LoVo (cell line): ENCODE data around the gene CLDN10.
"Not testable (repeated sequence)": the region's sequence is repeated elsewhere in the genome, so short reads cannot be mapped to it uniquely, and the experiment has no call there.

Experiments
- DNase-seq: peaks from one replicate; pipeline ENCODE4 v3.0.0-alpha.2; 2016; ENCODE audit warnings: low spot score

Gene CLDN10

GRCh38 chr13:95541911-95542474 lies 10.5 kb upstream of the CLDN10 start:
- DNase-seq = no peak

DNA sequence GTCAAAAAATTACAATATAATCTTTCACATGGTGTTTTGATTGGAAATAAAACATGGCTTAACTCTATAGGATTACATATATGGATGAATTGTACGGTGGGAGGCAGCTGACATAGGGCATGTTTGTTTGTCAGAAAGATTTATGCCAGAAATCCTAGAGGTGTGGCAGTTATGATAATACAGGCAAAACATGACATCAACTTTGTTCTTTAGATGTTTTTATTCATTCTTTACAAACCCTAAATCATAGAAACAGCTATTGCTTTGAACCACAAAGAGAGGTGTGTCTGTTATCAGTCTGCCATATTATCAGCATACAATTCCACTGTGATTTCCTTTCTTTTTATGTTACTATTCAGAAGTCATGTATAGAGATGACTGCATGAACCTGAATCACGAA lies 8.2 kb upstream of the CLDN10 start:
- DNase-seq = no peak

GRCh38 chr13:95546919-95547318 lies 5.6 kb upstream of the CLDN10 start:
- DNase-seq = no peak

DNA sequence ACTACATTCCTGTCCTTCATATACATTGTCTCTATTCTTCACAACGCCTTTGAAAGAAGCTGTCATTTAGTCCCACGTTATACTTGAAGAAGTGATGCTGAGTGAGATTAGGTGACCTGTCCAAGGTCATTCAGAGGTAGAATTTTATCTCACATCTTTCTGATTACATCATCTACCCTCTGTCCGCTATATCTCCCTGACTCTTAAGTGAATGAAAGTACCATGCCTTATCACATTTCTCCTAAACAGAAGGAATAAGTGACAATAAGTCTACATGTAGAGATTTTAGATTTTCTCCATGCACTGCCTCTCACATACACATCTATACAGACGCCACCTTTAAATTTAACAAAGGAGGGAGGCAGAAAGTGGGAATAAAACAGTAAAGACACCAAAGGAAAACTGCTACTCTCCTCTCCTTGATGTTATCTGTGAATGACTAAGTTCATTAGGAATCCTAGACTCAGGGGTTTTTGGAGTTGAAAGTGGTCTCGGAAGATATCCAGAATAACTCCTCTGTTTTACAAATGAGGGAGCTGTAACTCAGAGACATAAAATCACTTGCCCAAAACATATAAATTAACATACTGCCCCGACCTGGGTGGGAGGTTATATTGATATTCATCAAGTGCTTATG lies 4.9 kb upstream of the CLDN10 start:
- no peak for DNase-seq

DNA sequence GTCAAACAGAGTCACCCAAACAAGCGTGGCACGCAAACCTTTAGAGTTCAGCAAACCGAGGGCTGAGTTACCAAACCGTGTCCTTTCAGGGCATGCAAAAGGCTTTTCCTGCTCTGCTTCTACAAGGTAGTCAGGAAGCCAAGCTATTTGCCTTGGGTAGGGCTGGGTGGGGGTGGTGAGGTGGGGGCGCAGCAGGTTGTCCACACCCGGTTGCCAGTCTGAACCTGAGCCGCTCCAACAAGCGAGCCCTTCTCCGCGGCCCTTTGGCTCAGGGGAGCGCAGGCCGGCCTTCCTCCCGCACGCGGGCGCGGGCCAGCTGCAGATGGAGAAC lies 347 bp upstream of the CLDN10 start:
- no peak for DNase-seq

DNA sequence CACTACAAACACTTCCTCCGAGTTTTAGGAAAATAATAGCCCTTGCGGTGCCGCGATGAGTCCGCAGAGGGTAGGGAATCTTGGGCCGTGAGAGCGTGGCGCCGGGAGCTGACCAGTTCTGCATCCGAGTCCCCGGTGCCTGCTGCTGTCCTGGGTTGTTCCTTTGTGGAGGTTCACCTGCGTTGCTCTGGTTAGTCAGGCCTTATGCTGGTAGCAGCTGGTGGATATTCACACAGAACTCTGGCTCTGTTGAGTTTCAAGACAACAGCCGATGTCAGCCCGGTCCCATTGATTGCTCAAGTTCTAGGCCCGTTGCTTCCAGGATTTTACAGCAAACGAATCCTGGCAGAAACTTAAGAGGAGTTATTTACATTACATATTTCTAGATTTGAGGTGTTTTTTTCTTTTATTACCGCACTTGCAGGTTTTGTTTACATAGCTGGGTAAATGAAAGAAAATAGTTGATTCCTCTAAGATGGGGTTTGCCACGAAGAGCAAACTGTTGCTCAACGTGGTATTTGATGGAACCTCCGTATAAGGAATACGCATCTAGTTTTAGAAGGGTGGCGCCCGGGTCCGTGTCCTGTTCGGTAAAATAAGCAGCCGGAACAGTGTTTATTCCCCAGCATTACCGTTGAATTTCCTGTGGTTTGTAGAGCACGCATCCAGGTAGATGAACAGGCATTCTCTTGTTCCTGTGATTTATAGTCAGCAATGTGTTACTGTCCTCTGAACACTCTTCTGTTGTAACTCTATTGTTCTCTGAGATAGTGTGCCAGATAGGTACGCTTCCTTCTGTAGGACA lies 1.3 kb downstream of the CLDN10 start:
- no peak for DNase-seq

DNA sequence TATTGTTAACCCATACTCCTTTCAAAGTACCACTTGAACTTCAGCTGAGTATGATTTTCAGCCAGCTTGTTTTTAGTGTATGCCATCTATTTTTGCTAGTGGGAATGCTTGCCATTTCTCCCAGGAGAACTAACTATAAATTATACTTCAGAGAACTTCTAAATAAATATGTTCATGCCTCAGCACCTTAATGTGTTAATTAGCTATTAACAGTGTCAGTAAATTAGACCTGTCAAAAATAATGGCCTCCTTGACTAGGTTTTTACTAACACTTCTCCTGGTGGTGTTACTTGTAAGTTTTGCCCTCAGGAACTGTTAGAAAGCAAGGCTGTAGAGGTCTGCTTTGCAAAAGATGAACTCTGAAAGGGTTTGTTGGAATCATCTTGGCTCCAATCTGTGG lies 4.5 kb downstream of the CLDN10 start:
- DNase-seq = no peak

- no peak for DNase-seq
These were observed 6.6 kb downstream of the CLDN10 start for GRCh38 chr13:95559100-95559499.

DNA sequence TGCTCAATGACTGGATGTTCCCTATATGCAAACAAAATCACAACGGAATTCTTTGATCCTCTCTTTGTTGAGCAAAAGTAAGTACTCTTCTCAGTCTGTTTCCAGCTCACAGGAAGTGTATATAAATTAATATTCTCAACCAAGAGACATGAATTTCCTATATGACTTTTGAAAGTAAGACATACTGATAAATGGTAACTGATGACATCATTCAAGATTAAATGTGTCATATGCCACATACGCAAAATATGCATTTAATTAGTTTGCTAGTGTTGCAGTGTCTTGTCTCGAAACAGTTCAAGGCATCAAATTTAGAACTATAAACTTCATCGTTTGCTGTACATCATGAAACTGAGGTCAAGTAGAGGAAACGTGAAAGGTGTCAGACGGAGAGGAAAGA lies 7.9 kb downstream of the CLDN10 start:
- no peak for DNase-seq

DNA sequence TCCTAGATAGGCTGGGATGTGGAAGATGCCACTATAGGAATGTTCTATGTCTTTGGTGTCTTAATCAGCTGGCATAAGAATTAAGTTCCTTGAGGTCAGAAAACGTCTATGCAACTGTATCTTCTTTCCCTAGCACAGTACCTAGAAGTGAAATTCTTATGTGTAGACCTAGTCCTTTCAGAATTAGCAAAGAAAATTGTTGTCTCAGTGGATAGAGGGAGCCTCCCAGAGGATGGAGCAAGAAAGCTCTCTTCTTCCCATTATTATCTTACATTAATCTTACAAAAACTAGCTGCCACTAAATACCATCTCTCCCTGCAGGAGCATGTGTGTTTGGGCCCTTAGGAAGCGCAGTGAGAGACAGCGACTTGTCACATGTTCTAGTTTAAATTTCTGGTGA lies 11.6 kb downstream of the CLDN10 start:
- no peak for DNase-seq

DNA sequence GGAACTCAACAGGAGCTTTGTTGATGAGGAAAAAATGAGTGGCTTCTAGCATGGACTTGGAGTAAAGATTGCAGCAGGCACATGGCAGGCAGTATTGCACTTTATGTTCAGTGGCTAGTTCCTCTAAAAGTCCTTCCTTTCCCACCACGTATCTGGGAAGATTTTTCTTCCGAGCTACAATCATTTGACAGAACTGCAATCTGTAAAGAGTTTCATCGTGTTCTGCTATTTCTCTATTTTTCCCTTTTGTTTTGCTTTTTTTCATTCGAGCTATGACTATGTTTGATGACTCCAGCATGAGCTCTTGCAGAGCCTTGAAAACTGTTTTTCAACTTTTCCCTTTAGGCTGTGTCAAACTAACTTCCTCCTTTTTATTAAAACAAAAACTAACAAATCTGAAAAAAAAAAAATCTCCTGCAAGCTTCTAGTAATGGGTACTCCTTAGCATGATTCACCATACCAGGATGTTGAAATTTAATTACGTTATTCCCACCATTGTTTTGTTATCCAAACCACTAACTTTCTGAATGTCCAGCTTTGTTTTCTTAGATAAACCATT lies 12.3 kb downstream of the CLDN10 start:
- no peak for DNase-seq

GRCh38 chr13:95565758-95566157 lies 13.2 kb downstream of the CLDN10 start:
- not testable (repeated sequence) for DNase-seq

- no peak for DNase-seq
These were observed 15.6 kb downstream of the CLDN10 start for GRCh38 chr13:95568131-95568530.

DNA sequence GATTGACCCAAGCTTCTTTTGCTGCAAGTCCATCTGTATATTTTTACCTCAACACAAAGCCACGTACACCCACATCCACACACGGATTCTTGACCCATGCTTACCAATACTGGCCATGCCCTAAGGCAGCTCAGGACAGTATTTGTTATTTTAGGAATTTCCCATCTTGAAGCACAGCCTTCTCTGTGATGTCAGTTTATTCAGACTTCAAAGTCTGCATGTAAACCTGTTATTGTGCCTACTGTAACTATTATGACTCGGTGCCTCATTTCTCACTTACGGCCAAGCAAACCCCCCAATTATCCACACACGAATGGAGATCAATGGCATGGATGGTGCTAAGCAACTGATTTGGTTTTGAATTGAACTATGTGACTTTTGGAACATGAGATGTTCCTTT lies 17.5 kb downstream of the CLDN10 start:
- DNase-seq = no peak

DNA sequence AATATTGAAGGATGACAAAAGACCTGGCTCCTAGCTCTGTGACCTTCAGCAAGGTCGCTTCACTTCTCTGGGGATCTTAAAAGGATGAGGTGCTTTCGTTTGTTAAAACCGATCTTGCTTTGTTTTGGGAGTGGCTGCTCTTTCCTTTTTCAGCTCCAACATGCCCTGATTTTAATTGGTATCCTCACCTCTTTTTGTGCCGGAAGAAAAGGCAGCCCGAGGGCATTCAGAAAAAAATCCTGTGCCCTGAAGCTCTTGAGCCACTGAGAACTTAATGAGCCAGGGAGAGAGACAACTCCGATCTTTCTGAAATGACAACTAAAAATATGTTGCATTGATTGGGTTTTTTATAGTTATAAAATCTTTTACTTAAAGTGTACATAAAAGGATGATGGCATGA lies 19.4 kb downstream of the CLDN10 start:
- no peak for DNase-seq

DNA sequence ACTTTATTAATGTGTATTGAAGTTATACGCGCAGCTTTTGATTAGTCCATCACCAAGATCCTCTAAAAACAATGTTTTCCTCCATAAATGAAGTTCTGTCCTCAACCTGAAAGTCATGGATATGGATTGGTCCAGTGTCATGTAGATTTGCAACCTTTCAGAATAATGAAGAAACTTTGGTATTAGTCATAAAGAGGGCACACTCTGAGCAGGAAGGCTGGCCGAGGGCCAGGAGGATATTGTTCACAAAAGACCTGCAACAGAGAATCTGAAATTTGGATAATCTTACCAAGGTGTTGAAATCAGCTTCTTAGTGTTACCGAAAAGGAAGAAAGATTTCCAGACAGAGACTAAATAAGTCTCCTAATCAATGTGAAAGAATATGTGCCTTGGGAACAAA lies 20.7 kb downstream of the CLDN10 start:
- no peak for DNase-seq

- no peak for DNase-seq
These were observed 26.8 kb downstream of the CLDN10 start for GRCh38 chr13:95579303-95579702.

DNA sequence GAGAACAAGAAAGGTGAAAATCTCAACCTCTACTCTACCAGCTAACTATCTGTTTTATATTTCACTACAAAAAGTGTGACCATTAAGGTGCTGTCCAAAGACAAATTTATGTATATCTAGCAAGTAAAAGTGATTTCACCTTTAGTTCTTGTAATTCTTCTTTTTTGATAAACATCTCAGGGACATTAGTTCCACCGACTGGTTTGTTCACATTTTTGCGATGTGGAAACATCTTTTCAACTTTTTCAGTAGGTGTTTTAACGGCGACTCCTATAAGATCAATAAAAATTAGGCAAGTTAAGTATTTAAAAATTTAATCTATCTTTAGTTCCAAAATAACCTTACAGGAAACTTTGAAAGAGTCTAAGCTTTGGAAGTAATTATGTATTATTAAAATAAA lies 33.3 kb downstream of the CLDN10 start:
- DNase-seq = no peak

- DNase-seq = no peak
These were observed 35.6 kb downstream of the CLDN10 start for GRCh38 chr13:95588134-95588533.

DNA sequence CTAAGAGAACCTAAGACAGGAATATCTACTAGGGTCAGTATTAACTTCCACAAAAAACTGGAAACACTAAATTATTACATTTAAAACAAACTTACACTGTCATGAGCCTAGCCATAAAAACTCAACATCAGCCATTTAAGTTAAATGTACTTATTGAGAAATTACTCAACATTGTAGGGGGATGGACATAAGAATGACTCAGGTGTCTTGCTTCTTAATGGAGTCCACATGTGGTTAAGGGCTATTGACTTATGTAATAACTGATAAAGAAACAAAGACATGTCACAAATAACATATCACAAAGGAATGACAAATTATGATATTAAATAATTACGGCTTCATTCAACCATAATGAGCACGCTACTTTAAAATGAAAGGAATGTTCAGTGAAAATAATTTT lies 36.2 kb downstream of the CLDN10 start:
- no peak for DNase-seq

DNA sequence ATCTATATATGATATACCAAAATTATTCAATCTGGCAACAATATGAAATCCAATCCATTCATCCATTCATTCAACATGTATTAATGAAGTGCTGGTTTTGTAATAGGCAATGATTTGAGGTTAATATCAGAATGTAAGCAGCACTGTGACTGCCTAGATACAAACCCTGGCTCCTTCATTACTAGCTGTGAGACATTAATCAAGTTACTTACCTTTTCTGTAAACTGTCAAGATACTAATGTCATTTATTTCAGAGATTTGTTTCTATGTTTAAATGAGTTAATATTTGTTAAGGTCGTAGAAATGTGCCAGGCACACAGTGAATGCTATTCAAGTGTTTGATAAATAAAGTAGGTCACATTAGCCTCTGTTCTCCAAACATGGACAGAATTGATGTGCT lies 40.9 kb downstream of the CLDN10 start:
- DNase-seq = no peak

GRCh38 chr13:95596701-95597100 lies 44.2 kb downstream of the CLDN10 start:
- DNase-seq = no peak

DNA sequence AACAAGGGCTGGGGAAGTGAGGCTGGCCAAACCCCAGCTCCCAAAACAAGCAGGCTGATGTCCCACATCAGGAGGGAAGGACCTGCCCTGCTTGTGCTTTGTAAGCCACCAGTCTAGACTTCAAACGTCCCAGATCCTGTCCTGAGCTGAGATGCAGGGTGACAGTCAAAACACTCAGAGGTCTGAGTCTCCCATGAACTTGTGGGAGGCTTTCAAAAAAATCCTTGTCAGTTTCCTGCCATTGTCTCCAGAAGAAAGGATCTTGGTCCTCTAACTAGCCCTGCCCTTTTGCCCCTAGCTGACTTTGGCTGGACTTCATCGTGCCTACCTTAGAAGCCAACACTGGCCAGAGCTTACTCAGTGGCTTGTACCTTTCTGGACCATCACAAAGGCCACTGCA lies 48.7 kb downstream of the CLDN10 start:
- no peak for DNase-seq
